HEK293 (cell line): ENCODE results near the gene MRPS27.

ENCODE experiments used
- CTCF ChIA-PET: fragments of 350-600 bp; formaldehyde crosslinking; extraction: SDS; loops from one replicate; lab custom pipeline; 2021; ENCODE audit warnings: antibody characterized with exemption; lab: Yijun Ruan, JAX
- POLR2A ChIA-PET: fragments of 300-600 bp; formaldehyde crosslinking; extraction: SDS; loops from one replicate; lab custom pipeline; 2020; ENCODE audit warnings: antibody characterized with exemption, inconsistent platforms; lab: Yijun Ruan, JAX
- H3K27ac ChIP-seq: fragments of 200-500 bp; sonication (Bioruptor generic); 2 replicates; pipeline ENCODE4 v1.5.1; 2014; ENCODE audit warnings: low read depth, low read length, control low read depth, inconsistent platforms; ENCODE audit errors: extremely low read depth
- H3K36me3 ChIP-seq, 2 experiments: fragments of 200-500 bp in 1 of 2; sonication (Bioruptor generic) in 1 of 2; 1 replicate in 1 of 2; 2 replicates in 1 of 2; pipeline ENCODE4 v1.5.1; 2014 to 2017; ENCODE audit warnings: inconsistent platforms in 2 of 2, low read length in 2 of 2; ENCODE audit not compliant: control insufficient read depth in 2 of 2, insufficient read depth in 1 of 2
- H3K4me1 ChIP-seq: fragments of 200-500 bp; sonication (Bioruptor generic); 2 replicates; pipeline ENCODE4 v1.5.1; 2014; ENCODE audit warnings: mild to moderate bottlenecking, low read length, inconsistent platforms; ENCODE audit not compliant: control insufficient read depth, insufficient read depth
- H3K4me3 ChIP-seq: 2 replicates; pipeline ENCODE4 v1.5.1; 2011; ENCODE audit warnings: low read depth, mild to moderate bottlenecking, control low read depth, low read length, moderate library complexity
- H3K9me3 ChIP-seq: fragments of 200-500 bp; sonication (Bioruptor generic); 2 replicates; pipeline ENCODE4 v1.5.1; 2014; ENCODE audit warnings: low read depth, low read length, inconsistent platforms; ENCODE audit not compliant: control insufficient read depth, insufficient read depth
- EGR2 ChIP-seq: fragments of 450-650 bp; formaldehyde crosslinking; IDR thresholded peaks from 2 replicates; pipeline ENCODE4 v1.5.1; 2016; ENCODE audit warnings: low read depth, missing biosample characterization, missing genetic modification characterization
- GLI2 ChIP-seq: fragments of 450-650 bp; formaldehyde crosslinking; IDR thresholded peaks from 2 replicates; pipeline ENCODE4; 2017; ENCODE audit warnings: missing biosample characterization, missing genetic modification characterization, low read depth, borderline replicate concordance
- OSR2 ChIP-seq: fragments of 450-650 bp; formaldehyde crosslinking; IDR thresholded peaks from 2 replicates; pipeline ENCODE4 v1.5.1; 2016; ENCODE audit warnings: missing biosample characterization, missing genetic modification characterization
- ZBTB11 ChIP-seq: fragments of 450-650 bp; formaldehyde crosslinking; conservative IDR thresholded peaks from 2 replicates; pipeline ENCODE4 v1.5.1; 2016; ENCODE audit warnings: low read depth, missing biosample characterization, missing genetic modification characterization
- ZBTB44 ChIP-seq: fragments of 450-650 bp; IDR thresholded peaks from 2 replicates; pipeline ENCODE4 v1.5.1; 2018; ENCODE audit warnings: missing biosample characterization, mild to moderate bottlenecking, missing genetic modification characterization
- ZNF112 ChIP-seq: fragments of 450-650 bp; formaldehyde crosslinking; IDR thresholded peaks from 2 replicates; pipeline ENCODE4 v1.5.0; 2017; ENCODE audit warnings: missing biosample characterization, missing genetic modification characterization
- ZNF23 ChIP-seq: fragments of 450-650 bp; formaldehyde crosslinking; IDR thresholded peaks from 2 replicates; pipeline ENCODE4 v1.5.1; 2016; ENCODE audit warnings: missing biosample characterization, missing genetic modification characterization, borderline replicate concordance
- ZNF239 ChIP-seq: fragments of 450-650 bp; formaldehyde crosslinking; IDR thresholded peaks from 2 replicates; pipeline ENCODE4 v1.5.1; 2016; ENCODE audit warnings: missing biosample characterization, missing genetic modification characterization
- ZNF302 ChIP-seq: fragments of 450-650 bp; formaldehyde crosslinking; IDR thresholded peaks from 2 replicates; pipeline ENCODE4 v1.5.1; 2016; ENCODE audit warnings: missing biosample characterization, missing genetic modification characterization, low read depth
- ZNF366 ChIP-seq: fragments of 450-650 bp; formaldehyde crosslinking; conservative IDR thresholded peaks from 2 replicates; pipeline ENCODE4 v1.5.1; 2016; ENCODE audit warnings: missing biosample characterization, missing genetic modification characterization
- ZNF449 ChIP-seq: fragments of 450-650 bp; formaldehyde crosslinking; IDR thresholded peaks from 2 replicates; pipeline ENCODE4 v1.5.1; 2017; ENCODE audit warnings: missing biosample characterization, mild to moderate bottlenecking, missing genetic modification characterization, moderate library complexity
- ZNF521 ChIP-seq: fragments of 450-650 bp; formaldehyde crosslinking; IDR thresholded peaks from 2 replicates; pipeline ENCODE4 v1.5.1; 2017; ENCODE audit warnings: missing biosample characterization, mild to moderate bottlenecking, missing genetic modification characterization
- ZNF558 ChIP-seq: fragments of 450-650 bp; formaldehyde crosslinking; IDR thresholded peaks from 2 replicates; pipeline ENCODE4 v1.5.1; 2016; ENCODE audit warnings: missing biosample characterization, missing genetic modification characterization
- ZNF596 ChIP-seq: fragments of 450-650 bp; IDR thresholded peaks from 2 replicates; pipeline ENCODE4 v1.5.0; 2018; ENCODE audit warnings: missing biosample characterization, mild to moderate bottlenecking, missing genetic modification characterization, moderate library complexity
- ZNF692 ChIP-seq: fragments of 450-650 bp; formaldehyde crosslinking; IDR thresholded peaks from 2 replicates; pipeline ENCODE4 v1.5.1; 2016; ENCODE audit warnings: missing biosample characterization, missing genetic modification characterization
- ZNF785 ChIP-seq: fragments of 450-650 bp; formaldehyde crosslinking; IDR thresholded peaks from 2 replicates; pipeline ENCODE4 v1.5.1; 2016; ENCODE audit warnings: missing biosample characterization, missing genetic modification characterization

The MRPS27 gene

GRCh38 chr5:72234868-72235267 is 85.2 kb downstream of the MRPS27 start (continued):
- no peak for TF ChIP-seq ZBTB11 (tag by site-specific recombination)
- no peak for TF ChIP-seq ZBTB44 (tag by site-specific recombination)
- TF ChIP-seq ZNF366 (tag by site-specific recombination) = no peak
- TF ChIP-seq, all 188 proteins: peak for 0

- TF ChIP-seq OSR2 (tag by site-specific recombination) (peak; percentile 24; the same call in 1 of the 2 replicates), EGR2 (no peak), ZNF692 (no peak)
- POLR2A ChIA-PET = no interaction called here
- peaks cover 6 to 47% of the 10 kb centered on the region in 2 experiments for H3K36me3 ChIP-seq
- H3K9me3 ChIP-seq = no peaks in the 10 kb centered on the region
- no peak overlapping the region for H3K4me3 ChIP-seq
- H3K27ac ChIP-seq = no peak overlapping the region
- 0 out of 2 replicates have a peak, but pooled peaks cover 3% of the 10 kb centered on the region for H3K4me1 ChIP-seq
- CTCF ChIA-PET = no interaction called here
These were observed 85.8 kb downstream of the MRPS27 start for GRCh38 chr5:72234265-72234700.

- ChIA-PET POLR2A (no interaction called here), CTCF (no interaction called here)
- no peak overlapping the region for H3K27ac ChIP-seq
- no peaks in the 10 kb centered on the region for H3K9me3 ChIP-seq
- TF ChIP-seq ZNF449 (no peak), ZNF23 (no peak), ZNF112 (tag by site-specific recombination) (no peak)
- H3K4me1 ChIP-seq = 0 out of 2 replicates have a peak, but pooled peaks cover 3% of the 10 kb centered on the region
- H3K36me3 ChIP-seq = peaks cover 6 to 50% of the 10 kb centered on the region in 2 experiments
- no peak overlapping the region for H3K4me3 ChIP-seq
These were observed 86.2 kb downstream of the MRPS27 start for GRCh38 chr5:72233835-72234234.

GRCh38 chr5:72232838-72233237 is 87.2 kb downstream of the MRPS27 start:
- peaks cover 6 to 54% of the 10 kb centered on the region in 2 experiments for H3K36me3 ChIP-seq
- CTCF ChIA-PET = no interaction called here

More at GRCh38 chr5:72232838-72233237, 87.2 kb downstream of the MRPS27 start:
- Histone ChIP-seq H3K27ac (no peak overlapping the region), H3K4me3 (no peak overlapping the region), H3K9me3 (no peaks in the 10 kb centered on the region), H3K4me1 (0 out of 2 replicates have a peak, but pooled peaks cover 3% of the 10 kb centered on the region)
- POLR2A ChIA-PET = no interaction called here
- TF ChIP-seq ZNF239 (tag by site-specific recombination) = no peak
- TF ChIP-seq ZNF596 (tag by site-specific recombination) = no peak
- TF ChIP-seq ZNF521 (tag by site-specific recombination) = no peak
- TF ChIP-seq ZNF558 (tag by site-specific recombination) = no peak
- TF ChIP-seq ZNF112 (tag by site-specific recombination) = no peak
- no peak for TF ChIP-seq GLI2 (tag by site-specific recombination)
- no peak for TF ChIP-seq ZNF785 (tag by site-specific recombination)
- no peak for TF ChIP-seq ZBTB44 (tag by site-specific recombination)
- no peak for TF ChIP-seq ZNF302 (tag by site-specific recombination)
